Epithelial cell of esophagus (primary cell): ENCODE results near the gene GPC6.

ENCODE experiments used
- DNase-seq: peaks from one replicate; pipeline ENCODE4 v3.0.0; 2010; ENCODE audit warnings: low read depth
- H3K4me3 ChIP-seq: 2 replicates; pipeline ENCODE4 v1.5.1; 2011; ENCODE audit warnings: mild to moderate bottlenecking, low read length, control low read depth
- TF ChIP-seq, protein P1 (sequence below): IDR thresholded peaks from 2 replicates; pipeline ENCODE4 v1.5.1; 2011; ENCODE audit warnings: low read depth, mild to moderate bottlenecking, low read length, control low read depth, inconsistent platforms; ENCODE audit not compliant: insufficient read depth; ENCODE audit errors: missing control alignments

The GPC6 gene

DNA sequence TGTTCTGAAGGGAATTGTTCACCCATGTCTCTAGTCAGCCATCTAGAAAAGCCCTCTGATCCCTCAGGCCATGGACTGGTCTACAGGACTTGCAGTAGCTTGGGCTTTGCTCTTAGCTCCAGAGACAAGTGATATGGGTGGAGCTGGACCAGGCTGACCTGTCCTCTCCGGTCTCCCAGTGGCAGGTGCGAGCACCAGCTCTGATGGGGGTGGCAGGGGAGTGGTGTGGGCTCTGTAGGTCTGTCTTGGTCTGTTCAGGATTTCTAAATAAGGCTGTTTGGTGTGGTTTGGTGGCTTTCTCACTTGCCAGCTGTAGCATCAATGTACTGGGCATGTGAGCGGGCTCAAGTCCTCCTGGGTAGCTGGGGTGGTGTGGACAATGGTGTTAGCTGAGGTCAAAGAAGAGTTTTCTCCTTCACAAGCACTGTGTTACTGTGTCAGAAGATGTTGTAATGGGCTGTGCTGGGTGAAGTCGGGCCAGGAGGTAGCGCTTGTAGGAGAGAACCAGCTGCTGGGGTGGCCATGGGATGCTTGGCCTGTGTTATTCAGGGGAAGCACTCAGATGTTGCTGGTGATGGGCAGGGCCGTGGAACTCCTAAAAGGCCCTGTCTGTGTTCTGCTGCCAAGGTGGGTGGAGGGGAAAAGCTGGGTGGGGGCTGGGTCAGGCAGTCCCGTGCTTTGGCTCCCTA is 16.9 kb downstream of the GPC6 start:
- TF ChIP-seq, protein P1, sequence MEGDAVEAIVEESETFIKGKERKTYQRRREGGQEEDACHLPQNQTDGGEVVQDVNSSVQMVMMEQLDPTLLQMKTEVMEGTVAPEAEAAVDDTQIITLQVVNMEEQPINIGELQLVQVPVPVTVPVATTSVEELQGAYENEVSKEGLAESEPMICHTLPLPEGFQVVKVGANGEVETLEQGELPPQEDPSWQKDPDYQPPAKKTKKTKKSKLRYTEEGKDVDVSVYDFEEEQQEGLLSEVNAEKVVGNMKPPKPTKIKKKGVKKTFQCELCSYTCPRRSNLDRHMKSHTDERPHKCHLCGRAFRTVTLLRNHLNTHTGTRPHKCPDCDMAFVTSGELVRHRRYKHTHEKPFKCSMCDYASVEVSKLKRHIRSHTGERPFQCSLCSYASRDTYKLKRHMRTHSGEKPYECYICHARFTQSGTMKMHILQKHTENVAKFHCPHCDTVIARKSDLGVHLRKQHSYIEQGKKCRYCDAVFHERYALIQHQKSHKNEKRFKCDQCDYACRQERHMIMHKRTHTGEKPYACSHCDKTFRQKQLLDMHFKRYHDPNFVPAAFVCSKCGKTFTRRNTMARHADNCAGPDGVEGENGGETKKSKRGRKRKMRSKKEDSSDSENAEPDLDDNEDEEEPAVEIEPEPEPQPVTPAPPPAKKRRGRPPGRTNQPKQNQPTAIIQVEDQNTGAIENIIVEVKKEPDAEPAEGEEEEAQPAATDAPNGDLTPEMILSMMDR = no peak
- DNase-seq = no peak
- no peak overlapping the region for H3K4me3 ChIP-seq

DNA sequence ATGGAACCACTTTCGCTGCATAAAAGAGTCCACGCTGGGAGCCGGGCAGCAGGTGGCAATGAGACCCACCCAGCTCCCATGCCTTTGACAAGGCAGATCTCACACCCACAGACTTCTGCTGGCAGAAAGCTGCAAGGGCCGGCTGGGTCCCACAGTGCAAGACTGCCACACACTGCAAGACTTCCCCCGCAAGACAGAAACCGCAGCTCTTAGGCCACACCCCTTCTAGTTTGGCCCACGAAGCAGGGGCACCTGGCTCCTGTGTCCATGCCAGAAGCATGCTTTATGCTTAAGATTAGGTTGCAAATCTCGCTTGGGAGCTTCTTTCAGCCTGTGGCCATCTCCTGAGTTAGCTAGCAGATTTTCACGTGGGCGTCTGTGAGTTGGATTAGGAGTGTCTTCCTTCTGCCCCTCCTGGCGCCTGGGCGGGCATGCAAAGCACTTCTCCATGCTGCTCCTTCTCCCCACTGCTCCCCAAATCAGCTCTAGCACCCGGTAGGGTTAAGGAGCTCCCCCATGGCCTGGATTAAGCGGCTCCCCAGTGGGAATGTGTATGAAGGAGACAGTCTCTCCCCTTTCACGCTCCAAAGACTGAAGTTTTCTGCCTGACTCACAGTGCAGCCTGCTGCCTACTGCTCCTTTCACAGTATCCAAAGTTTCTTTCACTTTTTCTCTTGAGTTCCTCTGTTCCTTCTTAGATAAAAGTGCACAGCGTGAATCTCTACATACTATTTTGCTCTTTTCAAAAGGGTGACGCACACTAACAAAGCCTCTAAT is 17.7 kb downstream of the GPC6 start:
- TF ChIP-seq, protein P1 = no peak
- no peak overlapping the region for H3K4me3 ChIP-seq
- peak; percentile 33 for DNase-seq

DNA sequence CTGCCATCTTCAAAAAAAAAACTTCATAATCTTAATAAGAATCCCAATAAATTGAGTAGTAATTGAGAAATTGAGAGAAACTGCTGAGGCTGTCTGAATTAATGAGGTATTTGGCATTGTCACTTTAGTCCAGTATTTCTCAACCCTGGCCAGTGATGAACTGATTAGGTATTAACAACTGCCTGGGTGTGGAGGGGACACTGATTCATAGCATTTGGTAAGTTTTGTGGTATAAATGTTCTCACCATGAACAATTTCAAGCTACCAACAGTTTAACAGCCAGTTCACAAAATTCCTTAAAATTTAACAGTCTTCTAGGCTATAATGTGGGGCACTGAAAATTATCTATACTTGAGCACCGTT is 18.3 kb downstream of the GPC6 start:
- DNase-seq = peak; percentile 79
- H3K4me3 ChIP-seq = no peak overlapping the region

DNA sequence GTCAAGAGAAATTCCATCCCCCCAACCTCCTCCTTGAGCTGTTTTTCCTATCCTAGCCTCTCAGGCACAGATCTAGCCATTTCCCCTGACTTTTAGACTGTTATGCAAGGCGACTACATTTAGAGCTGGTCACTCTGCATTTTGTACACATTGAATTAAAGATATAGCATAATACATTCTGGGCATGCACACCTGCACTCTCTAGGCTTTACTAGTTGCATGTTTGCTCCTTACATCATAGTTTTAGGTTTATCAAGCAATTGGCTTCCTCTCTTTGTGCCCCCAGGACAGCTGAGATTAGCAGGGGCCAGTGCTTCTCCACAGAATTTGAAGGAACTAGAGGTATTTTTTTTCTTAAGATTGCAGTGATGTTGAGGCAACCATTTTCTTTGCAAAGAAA is 19.5 kb downstream of the GPC6 start:
- DNase-seq = no peak
- no peak overlapping the region for H3K4me3 ChIP-seq
- TF ChIP-seq, protein P1 = no peak

More for the DNA sequence above, 18.3 kb downstream of the GPC6 start:
- TF ChIP-seq, protein P1 = no peak

DNA sequence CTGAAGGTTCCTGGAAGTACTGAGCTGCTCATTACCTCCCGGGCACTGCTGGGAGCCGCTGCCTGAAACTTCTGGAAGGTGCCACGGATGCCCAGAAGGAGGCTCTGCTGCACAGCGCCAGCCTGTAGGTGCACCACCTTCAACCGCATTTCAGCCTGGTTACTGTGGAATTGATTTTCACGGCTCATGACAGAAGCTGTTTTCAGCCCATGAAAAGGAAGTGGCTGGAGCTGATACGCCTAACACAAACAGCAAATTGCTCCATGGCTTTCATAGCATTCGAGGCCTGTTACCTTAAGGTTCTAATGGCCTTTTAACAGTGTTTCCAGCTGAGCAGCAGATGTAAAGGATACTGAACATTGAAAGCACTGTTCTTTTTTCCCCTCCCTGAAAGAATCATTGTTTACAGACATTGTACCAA is 22.0 kb downstream of the GPC6 start:
- TF ChIP-seq, protein P1 = peak; percentile 49
- H3K4me3 ChIP-seq = no peak overlapping the region
- peak; percentile 49 for DNase-seq

DNA sequence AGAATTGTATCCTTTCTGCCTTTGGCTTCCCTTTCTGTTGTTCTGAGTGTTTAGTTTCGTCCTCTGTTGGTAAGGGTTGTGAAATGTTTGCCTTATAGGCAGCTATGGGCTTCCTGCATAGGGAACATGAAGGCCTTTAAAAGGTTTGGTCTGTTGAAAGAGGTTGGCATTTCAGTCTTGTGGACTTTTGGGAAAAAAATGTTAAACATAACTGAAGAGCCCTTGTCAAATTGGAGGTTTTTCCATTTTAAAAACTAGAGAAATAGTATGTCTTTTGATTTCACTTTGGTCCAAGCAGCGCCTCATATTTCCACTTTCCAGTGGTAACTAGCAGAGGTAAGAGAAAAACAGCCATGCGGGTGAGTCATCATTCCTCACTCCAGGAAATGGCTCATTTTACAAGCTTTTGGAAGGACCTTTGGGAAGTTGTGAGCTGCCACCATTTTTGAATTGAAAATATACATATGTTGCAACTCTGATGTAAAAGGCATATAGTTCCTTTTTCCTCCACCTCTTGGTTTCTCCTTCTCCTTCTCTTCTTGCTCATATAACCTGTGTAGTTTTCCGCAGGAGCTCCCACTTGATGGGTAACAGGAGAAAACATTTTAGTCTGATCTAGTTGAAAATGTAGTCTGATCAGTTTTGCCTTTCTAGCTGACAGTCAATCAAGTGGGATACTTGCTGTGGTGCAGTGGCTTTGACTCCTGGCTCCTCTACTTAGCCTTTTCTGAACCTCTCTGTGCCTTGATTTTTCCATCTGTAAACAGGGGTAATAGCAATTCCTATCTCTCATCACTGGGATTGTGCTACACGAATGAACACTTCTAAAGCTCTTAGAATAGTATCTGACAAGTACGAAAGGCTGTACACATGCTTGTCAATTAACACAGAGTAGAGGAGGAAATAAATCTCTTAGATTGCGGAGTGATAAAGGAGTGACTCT is 23.0 kb downstream of the GPC6 start:
- peak; percentile 91 for DNase-seq
- H3K4me3 ChIP-seq = no peak overlapping the region
- TF ChIP-seq, protein P1 = no peak
